Mucosa of stomach (tissue), 1 donor: ENCODE data around the gene GHRL.

Experiments
- H3K27me3 ChIP-seq: one replicate; pipeline ENCODE4 v1.7.0; 2013; ENCODE audit warnings: mild to moderate bottlenecking, low read length; ENCODE audit not compliant: control insufficient read depth, insufficient read depth
- H3K36me3 ChIP-seq: one replicate; pipeline ENCODE4 v1.7.0; 2013; ENCODE audit warnings: low read length; ENCODE audit not compliant: control insufficient read depth, insufficient read depth
- H3K4me1 ChIP-seq: one replicate; pipeline ENCODE4 v1.7.0; 2013; ENCODE audit warnings: mild to moderate bottlenecking, low read length; ENCODE audit not compliant: control insufficient read depth, insufficient read depth
- H3K4me3 ChIP-seq: one replicate; pipeline ENCODE4 v1.7.0; 2013; ENCODE audit warnings: low read length
- H3K9ac ChIP-seq: one replicate; pipeline ENCODE4 v1.7.0; 2013; ENCODE audit warnings: mild to moderate bottlenecking, low read length, moderate library complexity
- H3K9me3 ChIP-seq: one replicate; pipeline ENCODE4 v1.7.0; 2013; ENCODE audit warnings: mild to moderate bottlenecking, low read length, moderate library complexity; ENCODE audit not compliant: control insufficient read depth
- donor health status: Pancreatic carcinoma.

GHRL gene

DNA sequence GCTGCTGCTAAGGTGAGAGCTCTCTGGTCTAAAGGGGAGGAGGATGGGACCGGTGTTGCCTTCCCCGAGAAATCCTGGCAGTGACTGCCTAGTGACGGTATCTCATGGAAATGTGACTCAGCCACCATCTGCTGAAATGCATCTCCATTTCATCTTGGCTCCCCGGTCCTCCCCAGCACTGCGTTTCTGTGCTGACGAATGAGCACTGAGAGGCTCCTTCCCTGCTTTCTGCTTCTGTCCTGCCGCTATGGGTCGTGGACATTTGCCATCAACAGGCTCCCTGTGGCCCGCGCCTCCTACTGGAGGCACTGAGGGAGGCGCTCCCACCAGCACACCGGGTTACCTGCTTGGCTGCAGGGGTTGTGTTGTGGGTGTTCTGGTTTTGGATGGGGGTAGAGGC, 41.7 kb upstream of the GHRL start:
- Histone ChIP-seq H3K27me3 (peaks cover 10% of the 10 kb centered on the region), H3K4me3 (no peak overlapping the region), H3K36me3 (no peaks in the 10 kb centered on the region), H3K9me3 (no peaks in the 10 kb centered on the region), H3K9ac (no peak overlapping the region), H3K4me1 (no peaks in the 10 kb centered on the region)

DNA sequence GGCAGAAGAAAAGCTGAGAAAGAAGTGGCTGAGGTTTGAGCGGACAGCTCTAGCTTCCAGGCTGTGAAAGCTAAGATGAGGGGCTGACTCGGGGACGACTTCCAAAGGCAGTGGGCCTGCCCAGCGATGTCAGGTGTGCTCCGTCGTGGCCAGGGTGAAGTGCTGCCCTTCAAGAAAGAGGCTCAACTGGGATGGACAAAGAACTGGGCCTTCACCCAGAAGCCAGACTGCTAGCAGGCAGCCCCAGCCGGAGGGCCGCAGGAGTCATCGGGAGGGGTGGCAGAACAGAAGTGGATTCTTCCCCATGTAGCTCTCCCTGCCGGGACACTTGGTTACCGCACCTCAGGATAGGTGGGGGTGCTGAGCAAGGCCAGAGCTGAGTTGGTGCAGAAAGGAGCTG, 41.3 kb upstream of the GHRL start:
- no peaks in the 10 kb centered on the region for H3K36me3 ChIP-seq
- H3K9ac ChIP-seq: no peak overlapping the region
- no peaks in the 10 kb centered on the region for H3K4me1 ChIP-seq
- H3K9me3 ChIP-seq: no peaks in the 10 kb centered on the region
- H3K27me3 ChIP-seq: peaks cover 13% of the 10 kb centered on the region
- H3K4me3 ChIP-seq: no peak overlapping the region

DNA sequence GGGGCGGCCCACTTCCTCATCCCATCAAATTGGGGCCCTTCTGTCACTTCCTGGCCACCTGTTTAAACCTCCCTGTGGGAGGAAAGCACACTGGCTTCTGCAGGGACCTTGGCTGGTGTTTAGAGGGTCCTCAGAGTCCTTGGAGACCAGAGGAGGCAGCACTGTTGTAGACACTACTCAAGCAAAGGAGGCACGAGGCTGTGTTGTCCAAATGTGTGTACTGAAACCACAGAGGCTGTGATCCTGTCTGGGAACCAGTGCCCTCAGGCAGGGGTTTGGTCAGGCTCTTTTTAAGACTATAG, 40.6 kb upstream of the GHRL start:
- Histone ChIP-seq H3K4me3 (no peak overlapping the region), H3K27me3 (peaks cover 20% of the 10 kb centered on the region), H3K4me1 (no peaks in the 10 kb centered on the region), H3K36me3 (no peaks in the 10 kb centered on the region), H3K9me3 (no peaks in the 10 kb centered on the region), H3K9ac (no peak overlapping the region)

DNA sequence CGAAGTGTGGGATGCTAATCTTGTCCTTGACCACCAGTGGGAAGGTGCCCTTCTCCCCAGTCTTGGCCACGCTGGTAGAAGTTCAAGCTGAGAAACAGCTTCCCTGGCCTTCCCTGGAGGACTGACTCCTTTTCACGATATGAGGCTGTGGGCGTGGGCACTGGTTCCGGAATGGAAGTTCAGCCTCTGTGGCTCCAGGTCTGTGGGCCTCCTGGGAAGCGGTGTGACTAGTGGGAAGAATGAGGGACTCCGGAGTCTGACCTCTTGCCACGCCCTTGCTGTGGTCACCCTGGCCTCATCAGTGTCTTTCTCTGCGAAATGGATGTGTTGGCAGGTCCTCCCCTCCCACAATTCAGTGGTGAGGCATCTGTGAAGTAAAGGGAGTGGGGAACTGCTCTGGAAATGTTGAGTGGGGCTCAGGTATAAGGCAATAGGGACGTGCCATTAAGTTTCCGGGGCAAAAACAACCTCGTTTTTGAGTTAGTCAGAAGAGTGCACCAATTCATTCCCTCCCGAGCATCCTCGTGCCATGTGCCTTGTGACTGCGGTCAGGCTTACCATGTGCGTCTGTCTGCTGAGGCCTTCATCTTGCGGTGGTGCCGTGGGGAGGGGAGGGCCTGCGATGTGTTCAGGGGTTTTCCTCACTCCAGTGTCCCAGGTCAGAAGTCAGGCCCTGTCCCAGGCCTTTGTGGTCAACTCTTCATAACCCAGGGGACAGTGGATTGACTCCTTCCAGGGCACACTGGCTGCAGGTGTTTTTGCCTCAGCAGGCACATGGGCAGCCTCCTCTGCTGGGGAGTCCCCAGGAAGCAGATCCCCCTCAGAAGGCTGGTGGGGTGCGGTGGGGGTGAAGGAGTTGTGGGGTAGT, 40.0 kb upstream of the GHRL start:
- peaks cover 22% of the 10 kb centered on the region for H3K27me3 ChIP-seq
- no peaks in the 10 kb centered on the region for H3K9me3 ChIP-seq
- H3K4me1 ChIP-seq: no peaks in the 10 kb centered on the region
- H3K4me3 ChIP-seq: no peak overlapping the region
- no peaks in the 10 kb centered on the region for H3K36me3 ChIP-seq
- H3K9ac ChIP-seq: no peak overlapping the region

DNA sequence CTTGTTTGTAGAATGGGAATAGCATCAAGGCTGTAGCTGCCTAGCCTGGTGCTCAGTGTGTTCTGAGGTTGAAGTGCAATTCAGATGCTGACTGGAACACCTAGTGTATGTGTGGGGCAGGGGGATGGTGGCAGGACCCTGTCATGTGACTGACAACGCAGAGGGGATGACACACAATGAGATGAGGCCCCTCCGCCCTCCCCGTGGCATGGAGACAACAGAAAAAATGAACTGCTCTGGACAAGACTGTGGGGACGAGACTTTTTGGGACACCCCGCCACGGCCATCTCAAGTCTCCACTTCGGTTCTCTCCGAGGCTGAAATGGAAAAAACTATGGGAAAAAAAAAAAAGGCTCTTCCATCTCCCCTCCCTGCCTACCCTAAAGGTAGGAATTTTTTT, 38.6 kb upstream of the GHRL start:
- H3K27me3 ChIP-seq: peaks cover 24% of the 10 kb centered on the region
- H3K9ac ChIP-seq: no peak overlapping the region
- H3K4me3 ChIP-seq: no peak overlapping the region
- H3K36me3 ChIP-seq: no peaks in the 10 kb centered on the region
- no peaks in the 10 kb centered on the region for H3K9me3 ChIP-seq
- no peaks in the 10 kb centered on the region for H3K4me1 ChIP-seq

DNA sequence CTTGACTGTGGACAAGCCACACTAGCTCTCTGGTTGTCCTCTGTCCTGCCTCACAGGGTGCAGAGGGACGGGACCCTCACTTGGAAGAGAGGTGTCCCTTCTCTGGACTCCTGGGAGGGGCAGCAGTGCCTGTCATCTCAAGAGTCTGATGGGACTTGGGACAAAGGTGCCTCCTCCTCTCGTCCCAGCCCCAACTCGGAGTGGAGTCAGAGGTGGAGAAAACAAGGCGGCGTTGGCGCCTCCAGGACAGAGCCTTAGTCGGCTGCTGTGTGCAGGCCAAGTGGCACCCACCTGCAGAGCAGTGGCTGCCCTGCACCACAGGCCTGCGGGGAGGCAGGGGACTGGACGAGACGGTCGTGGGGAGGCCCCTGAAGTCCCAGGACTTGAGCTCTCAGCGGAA, 37.6 kb upstream of the GHRL start:
- H3K9ac ChIP-seq: no peak overlapping the region
- peaks cover 24% of the 10 kb centered on the region for H3K27me3 ChIP-seq
- no peak overlapping the region for H3K4me3 ChIP-seq
- no peaks in the 10 kb centered on the region for H3K36me3 ChIP-seq
- H3K9me3 ChIP-seq: no peaks in the 10 kb centered on the region
- no peaks in the 10 kb centered on the region for H3K4me1 ChIP-seq

DNA sequence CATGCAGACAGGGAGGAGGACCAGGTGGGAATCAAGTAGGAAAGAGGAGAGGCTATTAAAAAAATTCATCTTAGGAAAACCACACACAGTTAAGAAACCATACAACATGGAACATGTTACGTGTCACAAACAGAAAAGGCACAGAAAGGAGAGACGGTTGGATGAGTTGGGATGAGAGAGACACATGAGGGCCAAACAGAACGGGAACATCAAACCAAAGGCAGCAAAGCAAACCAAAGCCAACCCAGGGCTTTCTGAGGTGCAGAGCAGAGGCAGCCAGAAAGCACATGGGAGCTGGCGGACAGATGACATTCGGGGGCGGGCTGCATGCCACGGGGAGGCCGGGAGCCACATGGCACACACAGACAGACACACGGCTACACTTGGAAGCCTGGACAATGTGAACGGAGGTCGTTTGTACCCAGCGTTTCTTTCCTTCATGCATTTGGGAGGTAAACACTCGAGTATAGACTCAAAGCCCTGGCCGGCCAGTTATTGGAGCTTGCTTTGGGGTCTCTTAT, 36.8 kb upstream of the GHRL start:
- Histone ChIP-seq H3K4me3 (no peak overlapping the region), H3K36me3 (no peaks in the 10 kb centered on the region), H3K9ac (no peak overlapping the region), H3K9me3 (no peaks in the 10 kb centered on the region), H3K4me1 (no peaks in the 10 kb centered on the region), H3K27me3 (peaks cover 24% of the 10 kb centered on the region)

DNA sequence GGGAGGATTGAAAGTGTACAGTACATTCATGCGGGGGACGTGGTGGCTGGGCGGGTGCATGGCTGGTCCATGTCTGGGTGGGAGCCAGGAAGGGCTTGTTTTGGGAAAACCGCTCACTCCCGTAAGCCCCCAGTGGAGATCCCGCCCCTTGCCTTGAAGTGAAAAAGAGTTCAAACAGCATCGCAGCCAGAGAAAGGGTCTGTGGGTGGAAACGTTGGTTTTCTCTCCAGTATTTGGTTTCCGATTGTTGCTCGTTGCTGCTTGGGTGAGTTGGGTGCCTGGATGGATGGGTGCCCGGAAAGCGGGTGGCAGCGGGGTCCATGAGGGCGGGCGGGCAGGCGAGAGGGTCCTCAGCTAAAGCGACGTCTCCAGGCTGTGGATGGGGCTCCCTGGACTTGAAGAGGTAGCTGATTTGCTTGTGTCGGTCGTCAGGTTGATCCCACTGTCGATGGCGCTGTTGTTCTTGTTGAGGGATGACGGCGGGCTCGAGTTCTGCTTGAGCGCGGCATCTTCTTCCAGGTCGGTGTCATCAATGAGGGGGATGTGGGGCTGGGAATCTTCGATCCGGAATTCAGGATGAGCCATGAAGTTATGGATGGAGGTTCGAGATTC, 35.8 kb upstream of the GHRL start:
- H3K4me3 ChIP-seq: no peak overlapping the region
- no peaks in the 10 kb centered on the region for H3K4me1 ChIP-seq
- H3K9me3 ChIP-seq: no peaks in the 10 kb centered on the region
- H3K36me3 ChIP-seq: no peaks in the 10 kb centered on the region
- no peak overlapping the region for H3K9ac ChIP-seq
- H3K27me3 ChIP-seq: peaks cover 24% of the 10 kb centered on the region

DNA sequence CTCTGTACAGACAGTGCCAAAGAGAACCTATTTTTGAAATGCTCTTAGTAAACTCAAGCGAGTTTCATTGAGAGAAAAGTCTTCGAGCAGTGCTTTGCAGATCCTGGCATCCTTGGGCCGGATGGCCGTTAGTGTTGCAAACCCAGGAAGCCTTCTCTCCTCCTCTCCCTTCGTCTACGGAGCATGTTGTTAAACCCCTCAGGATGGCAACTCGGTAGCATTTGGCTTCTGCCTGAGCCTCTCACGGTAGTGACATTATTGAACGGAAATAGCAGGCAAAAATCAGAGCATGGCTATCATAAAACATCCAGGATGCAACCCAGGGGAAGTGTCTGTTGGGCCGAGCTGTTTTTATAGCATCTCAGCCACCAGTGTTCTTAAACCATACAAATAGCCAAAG, 34.8 kb upstream of the GHRL start:
- H3K36me3 ChIP-seq: no peaks in the 10 kb centered on the region

DNA sequence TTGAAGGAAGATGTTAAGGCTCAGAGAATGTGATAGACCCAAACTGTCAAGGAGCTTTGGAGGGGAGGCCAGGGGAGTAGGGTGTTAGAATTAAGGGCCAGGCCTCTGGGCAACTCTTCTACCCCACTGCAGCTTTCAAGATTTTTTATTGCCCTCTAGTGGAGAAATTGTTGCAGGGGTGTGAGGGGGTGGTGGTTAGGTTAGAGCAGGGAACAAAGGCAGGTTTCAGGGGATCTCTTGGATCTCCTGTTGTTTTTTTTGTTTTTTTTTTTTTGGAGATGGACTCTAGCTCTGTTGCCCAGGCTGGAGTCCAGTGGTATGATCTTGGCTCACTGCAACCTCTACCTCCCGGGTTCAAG, 29.6 kb upstream of the GHRL start:
- Histone ChIP-seq H3K4me3 (no peak overlapping the region), H3K27me3 (no peaks in the 10 kb centered on the region), H3K36me3 (peaks cover 9% of the 10 kb centered on the region), H3K4me1 (peaks cover 11% of the 10 kb centered on the region), H3K9ac (no peak overlapping the region), H3K9me3 (no peaks in the 10 kb centered on the region)

More for the DNA sequence above, 34.8 kb upstream of the GHRL start:
- Histone ChIP-seq H3K27me3 (peaks cover 24% of the 10 kb centered on the region), H3K4me1 (no peaks in the 10 kb centered on the region), H3K4me3 (no peak overlapping the region), H3K9ac (no peak overlapping the region), H3K9me3 (no peaks in the 10 kb centered on the region)

DNA sequence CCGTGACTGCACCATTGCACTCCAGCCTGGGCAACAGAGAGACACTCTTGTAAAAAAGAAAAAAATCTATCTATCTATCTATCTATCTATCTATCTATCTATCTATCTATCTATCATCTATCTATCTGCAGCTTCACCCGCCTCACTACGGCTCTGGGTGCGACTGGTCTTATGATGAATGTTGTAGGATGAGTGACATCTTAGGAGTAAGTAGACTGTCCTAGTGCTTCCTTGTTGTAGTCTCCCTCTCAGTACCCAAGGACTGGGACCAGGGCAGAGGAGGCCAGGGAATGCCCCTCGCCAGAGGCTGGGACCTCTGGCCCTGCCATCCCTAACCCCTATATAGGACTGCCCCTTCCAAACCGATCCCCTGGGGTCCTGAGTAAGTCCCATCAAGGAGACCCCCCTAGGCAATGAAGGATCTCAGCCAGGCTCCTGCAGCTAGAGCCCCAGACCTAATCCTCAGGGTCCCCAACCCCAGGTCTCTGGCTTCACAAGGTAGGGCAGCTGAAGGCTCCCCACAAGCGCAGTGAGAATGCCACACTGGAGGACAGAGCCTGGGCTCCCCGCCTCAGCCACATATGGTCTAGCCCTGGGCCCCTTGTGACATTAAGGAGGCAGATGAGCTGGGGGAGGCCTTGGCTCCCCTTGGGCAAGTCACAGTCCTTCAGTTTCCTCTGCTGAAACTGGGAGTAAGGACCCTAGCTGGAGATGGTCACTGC, 29.0 kb upstream of the GHRL start:
- no peaks in the 10 kb centered on the region for H3K9me3 ChIP-seq
- H3K4me1 ChIP-seq: peaks cover 11% of the 10 kb centered on the region
- H3K9ac ChIP-seq: no peak overlapping the region
- H3K27me3 ChIP-seq: no peaks in the 10 kb centered on the region
- no peak overlapping the region for H3K4me3 ChIP-seq
- H3K36me3 ChIP-seq: peaks cover 9% of the 10 kb centered on the region

DNA sequence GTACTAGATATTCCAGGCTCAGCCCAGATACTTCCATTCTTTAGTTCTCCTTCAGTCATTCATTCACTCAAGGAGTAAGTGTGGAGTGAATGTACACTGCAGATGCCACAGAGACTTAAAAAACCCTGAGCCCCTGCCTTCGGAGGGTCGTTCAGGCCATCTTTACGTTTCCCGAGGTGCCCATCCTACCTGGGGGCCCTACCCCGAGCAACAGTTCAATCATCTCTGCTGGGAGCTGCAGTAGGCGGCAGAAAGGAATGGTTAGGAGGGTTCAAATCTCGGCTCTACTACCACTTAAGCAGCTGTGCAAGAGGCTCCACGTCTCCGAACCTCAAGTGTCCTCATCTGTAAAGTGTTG, 27.6 kb upstream of the GHRL start:
- H3K4me1 ChIP-seq: peaks cover 11% of the 10 kb centered on the region
- peak overlapping the region; percentile 97 for H3K9ac ChIP-seq
- H3K27me3 ChIP-seq: no peaks in the 10 kb centered on the region
- peak overlapping the region; percentile 95 for H3K4me3 ChIP-seq
- no peaks in the 10 kb centered on the region for H3K9me3 ChIP-seq
- peaks cover 9% of the 10 kb centered on the region for H3K36me3 ChIP-seq
